Spinal cord (tissue), 10 donors: ENCODE results near the gene NTN3. TPM values are rescaled to one million over a fixed set of nuclear protein-coding genes. Genes with fewer than 3 reads are reported as not detected.
A peak's percentile ranks its signal among the peaks of the same experiment; 100 is the strongest.
"Not testable (repeated sequence)": the region's sequence is repeated elsewhere in the genome, so short reads cannot be mapped to it uniquely, and the experiment has no call there.

Experiments used
- DNase-seq, 6 donors: peaks; one replicate each; pipeline versions ENCODE4 v3.0.0 to v3.0.0-alpha.2; 2013 to 2015; ENCODE audit warnings: low spot score in 6 of 6, low read depth in 4 of 6
- H3K27ac ChIP-seq: one replicate; pipeline ENCODE4 v1.5.1; 2013; ENCODE audit warnings: low read depth, low read length, control low read depth
- H3K27me3 ChIP-seq: one replicate; pipeline ENCODE4 v1.6.1; 2013; ENCODE audit warnings: low read length; ENCODE audit not compliant: control insufficient read depth, insufficient read depth
- H3K36me3 ChIP-seq: one replicate; pipeline ENCODE4 v1.6.1; 2013; ENCODE audit warnings: low read length; ENCODE audit not compliant: control insufficient read depth, insufficient read depth
- H3K4me1 ChIP-seq: one replicate; pipeline ENCODE4 v1.6.1; 2013; ENCODE audit warnings: low read length; ENCODE audit not compliant: control insufficient read depth, insufficient read depth
- H3K4me3 ChIP-seq: one replicate; pipeline ENCODE4 v1.5.1; 2013; ENCODE audit warnings: low read depth, low read length, control low read depth
- H3K9me3 ChIP-seq: one replicate; pipeline ENCODE4 v1.6.1; 2013; ENCODE audit warnings: low read length; ENCODE audit not compliant: control insufficient read depth, insufficient read depth
- WGBS: methylation state at CpG from one replicate; pipeline ENCODE4 v1.1.5; 2013; ENCODE audit warnings: missing lambda C conversion rate; ENCODE audit not compliant: insufficient coverage; 5-methylcytosine and 5-hydroxymethylcytosine counted together
- polyA plus RNA-seq, 2 donors: library from polyadenylated mRNA; unstranded; fragments of 120-200 nt; gene quantifications; one replicate each; pipeline ENCODE4 v1.2.1, GENCODE V29; 2013; ENCODE audit not compliant: insufficient read length in 2 of 2
- total RNA-seq, 2 donors: library from RNA; depleted of rRNA in 1 of 2; stranded (reverse); fragments of 120-200 nt in 1 of 2; fragments of >200 nt in 1 of 2; gene quantifications; one replicate each; pipeline versions ENCODE4 v1.2.3 to v1.2.4, GENCODE V29; 2013 to 2014
- donor health status: healthy.

NTN3 gene
- total and polyA plus RNA-seq, 4 donors, result 1.6 to 3.9 (median 3.0) TPM

- under 1% methylated on average over 24 of the region's 24 CpGs for WGBS
- DNase-seq, result no peak
- Histone ChIP-seq H3K4me1 (peaks cover 34% of the 10 kb centered on the region), H3K27ac (peak overlapping the region; percentile 25), H3K27me3 (no peaks in the 10 kb centered on the region), H3K9me3 (no peaks in the 10 kb centered on the region), H3K36me3 (peaks cover 24% of the 10 kb centered on the region), H3K4me3 (peak overlapping the region; percentile 77)
Measured at GRCh38 chr16:2428784-2429033, 42.4 kb upstream of the NTN3 start.

DNA sequence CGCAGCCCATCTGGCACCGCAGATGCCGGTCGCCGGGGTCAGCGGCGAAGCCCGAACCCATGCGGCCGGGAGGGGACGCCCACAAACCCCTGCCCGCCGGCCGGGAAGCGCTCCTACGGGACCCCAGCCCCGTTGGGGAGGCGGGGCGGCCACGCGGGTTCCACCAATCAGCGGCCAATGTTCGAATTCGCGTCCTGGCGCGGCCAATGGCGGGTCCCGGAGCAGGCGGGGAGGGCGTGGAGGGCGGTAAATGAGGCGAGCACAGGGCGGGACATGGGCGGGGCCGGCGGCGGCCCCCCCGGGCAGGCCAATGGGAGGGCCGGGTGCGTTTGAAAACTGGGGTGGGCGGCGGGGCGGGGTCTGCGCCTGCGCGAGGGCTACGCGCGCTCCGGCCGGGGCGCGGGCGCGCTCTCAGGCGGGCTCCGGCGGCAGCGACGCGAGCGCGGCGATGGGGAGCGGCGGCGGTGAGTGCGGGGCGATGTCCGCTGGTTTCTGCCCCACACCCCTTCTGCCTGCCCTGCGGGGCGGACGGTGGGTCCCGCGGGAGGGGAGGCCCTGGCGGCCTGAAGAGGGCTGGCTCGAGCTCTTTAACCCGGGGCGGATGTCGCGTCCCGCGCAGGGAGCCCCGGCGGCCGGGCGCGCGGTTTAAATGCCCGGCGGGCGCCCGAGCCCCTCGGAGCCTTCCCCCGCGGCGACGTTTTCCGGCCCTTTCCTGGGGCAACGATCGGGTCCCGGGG is 41.9 kb upstream of the NTN3 start, which contains the start of gene CCNF:
CCNF (plus strand) TSS at position 414 of the 737 bp plus-strand sequence; CDS start at position 449, 35 bp downstream.
- peak within 1 kb of the TSS; percentile 25 for H3K27ac ChIP-seq
- DNase-seq, result peak; percentile 85 to 99 (median 94)
- H3K36me3 ChIP-seq, result peaks cover 29% of the 10 kb centered on the region
- no peaks in the 10 kb centered on the region for H3K27me3 ChIP-seq
- peak within 1 kb of the TSS; percentile 77 for H3K4me3 ChIP-seq
- no peaks in the 10 kb centered on the region for H3K9me3 ChIP-seq
- WGBS, result under 1% methylated on average over 103 of the region's 103 CpGs
- H3K4me1 ChIP-seq, result peaks cover 34% of the 10 kb centered on the region

DNA sequence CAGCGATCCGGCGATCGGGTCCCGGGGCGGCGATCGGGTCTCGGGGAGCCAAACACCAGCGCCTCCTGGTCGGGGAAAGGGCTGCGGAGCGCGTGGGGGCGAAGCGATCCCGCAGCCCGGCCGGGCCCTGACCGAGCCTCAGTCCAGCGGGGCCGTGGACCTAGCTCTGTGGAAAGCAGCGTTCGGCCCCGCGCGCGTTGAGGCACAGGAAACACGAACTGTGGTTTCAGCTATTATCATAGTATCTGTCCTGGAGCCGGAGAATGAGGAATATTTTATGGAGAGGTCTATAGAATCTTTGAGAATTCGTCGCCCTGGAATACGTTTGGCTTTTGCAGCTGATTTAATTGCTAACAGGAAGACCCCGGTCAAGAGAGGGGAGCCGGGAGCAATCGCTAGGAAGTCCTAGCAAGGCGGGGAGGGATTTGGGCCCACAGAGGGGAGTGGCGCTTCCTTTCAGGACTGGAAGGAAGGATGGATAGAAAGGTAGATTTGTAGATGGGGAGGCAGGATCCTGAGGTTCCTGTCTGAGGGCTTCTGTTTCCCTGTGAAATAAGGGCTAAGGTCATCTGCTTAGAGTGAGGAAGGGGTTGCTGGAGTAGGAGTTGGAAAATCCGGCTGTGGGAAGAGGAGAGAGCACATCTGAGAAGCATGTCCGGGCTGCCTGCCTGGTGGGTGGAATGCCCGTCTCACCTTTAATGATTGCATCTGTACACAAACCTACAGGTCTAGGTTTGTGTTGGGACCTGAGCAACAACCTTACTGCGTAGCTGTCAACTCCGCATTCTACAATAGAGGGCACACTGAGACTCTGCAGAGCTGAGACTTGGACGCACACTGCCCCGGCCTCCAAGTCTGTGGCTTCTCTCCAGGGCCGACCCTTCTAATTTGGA is 41.1 kb upstream of the NTN3 start:
- H3K27me3 ChIP-seq, result no peaks in the 10 kb centered on the region
- peak overlapping the region; percentile 55 for H3K4me3 ChIP-seq
- DNase-seq, result peak in 2 of 6 donors; percentile 28 to 70
- peaks cover 32% of the 10 kb centered on the region for H3K4me1 ChIP-seq
- H3K36me3 ChIP-seq, result peaks cover 30% of the 10 kb centered on the region
- no peak overlapping the region for H3K27ac ChIP-seq
- WGBS, result 1% methylated on average over 44 of the region's 46 CpGs
- H3K9me3 ChIP-seq, result no peaks in the 10 kb centered on the region

DNA sequence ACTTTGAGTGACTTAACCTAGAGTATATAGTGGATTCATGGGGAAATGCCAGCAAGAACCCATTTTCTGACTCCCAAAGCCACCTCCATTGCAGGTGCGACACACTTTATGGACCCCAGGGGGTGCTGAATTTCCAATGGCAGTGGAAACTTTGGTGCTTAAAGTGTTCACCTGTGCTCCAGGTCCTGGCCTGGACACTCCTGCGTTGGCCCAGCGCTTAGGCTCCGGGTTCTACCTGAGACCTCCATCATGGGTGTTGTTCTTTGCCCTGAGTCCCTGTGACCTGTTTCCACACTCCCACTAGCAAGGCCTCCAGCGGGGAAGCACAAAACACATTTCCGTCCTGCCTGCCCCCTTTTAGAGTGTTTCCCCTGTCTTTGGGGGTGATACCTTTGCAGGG is 38.8 kb upstream of the NTN3 start:
- no peaks in the 10 kb centered on the region for H3K9me3 ChIP-seq
- no peak for DNase-seq
- WGBS, result 93% methylated on average over 6 of the region's 6 CpGs

GRCh38 chr16:2432801-2433505 is 38.1 kb upstream of the NTN3 start:
- 98% methylated on average over 15 of the region's 15 CpGs for WGBS
- Histone ChIP-seq H3K4me1 (peaks cover 27% of the 10 kb centered on the region), H3K9me3 (no peaks in the 10 kb centered on the region), H3K27me3 (no peaks in the 10 kb centered on the region), H3K36me3 (peaks cover 54% of the 10 kb centered on the region), H3K4me3 (no peak overlapping the region), H3K27ac (no peak overlapping the region)
- no peak for DNase-seq

More for the DNA sequence above, 38.8 kb upstream of the NTN3 start:
- Histone ChIP-seq H3K27ac (no peak overlapping the region), H3K36me3 (peaks cover 47% of the 10 kb centered on the region), H3K4me3 (no peak overlapping the region), H3K4me1 (peaks cover 29% of the 10 kb centered on the region), H3K27me3 (no peaks in the 10 kb centered on the region)

GRCh38 chr16:2435236-2435635 is 35.9 kb upstream of the NTN3 start:
- 100% methylated on average over 2 of the region's 4 CpGs for WGBS
- H3K27me3 ChIP-seq, DNase-seq, H3K9me3 ChIP-seq, H3K27ac ChIP-seq, H3K4me3 ChIP-seq: not testable (repeated sequence)
- Histone ChIP-seq H3K4me1 (peaks cover 14% of the 10 kb centered on the region), H3K36me3 (peaks cover 75% of the 10 kb centered on the region)

GRCh38 chr16:2436110-2436509 is 35.0 kb upstream of the NTN3 start:
- Histone ChIP-seq H3K27me3 (no peaks in the 10 kb centered on the region), H3K9me3 (no peaks in the 10 kb centered on the region), H3K36me3 (peaks cover 82% of the 10 kb centered on the region), H3K4me1 (peaks cover 6% of the 10 kb centered on the region), H3K4me3 (no peak overlapping the region), H3K27ac (no peak overlapping the region)
- no peak for DNase-seq
- 95% methylated on average over 9 of the region's 9 CpGs for WGBS

DNA sequence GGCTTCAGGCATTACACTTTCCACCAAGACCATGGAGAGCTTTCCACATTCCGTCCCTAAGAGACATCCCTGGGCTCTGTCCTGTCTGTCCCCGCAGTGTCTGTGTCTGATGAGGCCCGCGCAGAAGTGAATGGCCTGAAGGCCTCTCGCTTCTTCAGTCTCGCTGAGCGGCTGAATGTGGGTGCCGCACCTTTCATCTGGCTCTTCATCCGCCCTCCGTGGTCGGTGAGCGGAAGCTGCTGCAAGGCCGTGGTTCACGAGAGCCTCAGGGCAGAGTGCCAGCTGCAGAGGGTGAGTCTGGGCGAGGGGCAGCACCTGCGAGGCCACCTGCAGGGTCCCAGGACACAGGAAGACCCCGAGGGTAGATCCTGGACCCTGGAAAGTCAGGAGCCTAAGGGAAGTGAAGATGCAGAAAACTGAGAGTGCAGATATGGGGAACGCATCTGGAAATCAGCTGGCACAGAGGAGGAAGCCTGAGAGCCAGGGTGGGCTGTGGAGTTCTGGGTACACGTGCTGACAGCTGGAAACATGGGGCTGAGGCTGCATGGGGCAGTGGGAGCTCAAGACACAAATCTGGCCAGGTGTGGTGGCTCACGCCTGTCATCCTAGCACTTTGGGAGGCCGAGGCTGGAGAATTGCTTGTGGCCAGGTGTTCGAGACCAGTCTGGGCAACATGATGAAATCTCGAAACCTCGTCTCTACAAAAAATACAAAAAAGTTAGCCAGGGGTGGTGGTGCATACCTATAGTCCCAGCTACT is 33.9 kb upstream of the NTN3 start:
- H3K36me3 ChIP-seq, result peaks cover 78% of the 10 kb centered on the region
- H3K4me3 ChIP-seq, result no peak overlapping the region
- 97% methylated on average over 21 of the region's 24 CpGs for WGBS
- no peaks in the 10 kb centered on the region for H3K9me3 ChIP-seq
- H3K27ac ChIP-seq, result no peak overlapping the region
- no peaks in the 10 kb centered on the region for H3K4me1 ChIP-seq
- no peak for DNase-seq
- H3K27me3 ChIP-seq, result no peaks in the 10 kb centered on the region

DNA sequence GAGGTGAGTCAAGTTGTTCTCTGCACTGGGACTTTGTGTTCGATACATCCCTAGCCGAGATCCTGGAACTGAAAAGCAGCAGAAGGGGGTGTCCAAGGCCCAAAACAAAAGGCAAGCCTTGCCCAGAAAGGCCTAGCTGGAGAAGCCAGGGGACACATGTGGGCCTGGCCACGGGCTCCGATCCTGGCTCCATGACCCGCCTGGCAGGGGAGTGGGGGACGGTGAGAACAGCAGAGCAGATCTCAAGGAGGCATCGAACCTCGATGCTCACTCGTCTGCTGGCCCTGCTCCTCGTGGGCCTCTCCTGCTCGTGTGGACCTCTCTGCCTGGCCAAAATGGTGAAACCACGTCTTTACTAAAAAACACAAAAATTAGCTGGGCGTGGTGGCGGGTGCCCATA is 33.0 kb upstream of the NTN3 start:
- 95% methylated on average over 14 of the region's 14 CpGs for WGBS
- Histone ChIP-seq H3K36me3 (peaks cover 70% of the 10 kb centered on the region), H3K4me3 (no peak overlapping the region), H3K4me1 (no peaks in the 10 kb centered on the region), H3K27me3 (no peaks in the 10 kb centered on the region), H3K27ac (no peak overlapping the region), H3K9me3 (no peaks in the 10 kb centered on the region)
- no peak for DNase-seq
